NCI-H1048 (cell line): ENCODE data around the gene SBK2.

Source experiments
- DNase-seq: peaks from one replicate; lab custom pipeline; 2025; lab: John Stamatoyannopoulos, UW

SBK2 gene

DNA sequence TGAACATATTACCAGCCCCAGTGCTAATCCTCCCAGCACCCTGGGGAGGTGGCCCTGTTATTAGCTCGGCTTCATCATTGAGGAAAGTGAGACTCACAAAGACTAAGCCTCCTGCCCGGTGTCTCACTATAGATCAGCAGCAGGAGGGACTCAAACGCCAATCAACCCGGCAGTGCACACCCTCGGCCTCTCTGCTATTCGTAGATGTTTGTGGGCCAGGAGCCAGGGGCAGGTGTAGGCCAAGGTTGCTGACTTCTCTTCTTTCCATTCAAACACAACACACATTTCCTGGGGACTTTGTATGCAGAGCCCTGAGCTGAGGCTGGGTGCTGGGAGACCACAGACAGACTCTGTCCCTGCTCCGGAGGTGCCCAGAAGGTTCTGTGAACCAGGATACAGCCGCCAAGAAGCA, 17.8 kb upstream of the SBK2 start:
- DNase-seq, result no peak

DNA sequence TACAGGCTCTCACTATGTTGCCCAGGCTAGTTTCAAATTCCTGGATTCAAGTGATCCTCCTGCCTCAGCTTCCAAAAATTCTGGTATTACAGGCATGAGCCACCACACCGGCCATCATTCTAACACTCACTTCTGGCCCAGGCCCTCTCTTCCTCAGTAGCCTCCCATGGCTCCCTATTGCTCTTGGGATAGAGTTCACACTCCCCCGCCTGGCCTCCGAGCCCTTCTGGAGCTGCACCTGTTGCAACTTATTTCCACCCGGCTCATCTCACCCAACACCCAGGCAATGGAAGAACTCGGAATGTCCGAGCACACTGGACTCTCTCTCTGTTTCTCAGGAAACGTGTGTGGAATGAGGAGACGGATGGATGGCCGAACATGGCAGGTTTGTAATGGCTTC, 17.4 kb upstream of the SBK2 start:
- DNase-seq, result no peak

- DNase-seq, result no peak
These were observed 16.6 kb upstream of the SBK2 start for GRCh38 chr19:55553217-55554182.

- DNase-seq, result no peak
These were observed 15.7 kb upstream of the SBK2 start for GRCh38 chr19:55552620-55553019.

GRCh38 chr19:55552206-55552605, 15.3 kb upstream of the SBK2 start:
- DNase-seq, result no peak

- DNase-seq, result no peak
These were observed 13.4 kb upstream of the SBK2 start for GRCh38 chr19:55550321-55550650.

- no peak for DNase-seq
These were observed 12.8 kb upstream of the SBK2 start for GRCh38 chr19:55549500-55550320.

GRCh38 chr19:55546822-55547614, 10.1 kb upstream of the SBK2 start:
- DNase-seq, result no peak

GRCh38 chr19:55546011-55546410, 9.1 kb upstream of the SBK2 start:
- DNase-seq, result no peak

DNA sequence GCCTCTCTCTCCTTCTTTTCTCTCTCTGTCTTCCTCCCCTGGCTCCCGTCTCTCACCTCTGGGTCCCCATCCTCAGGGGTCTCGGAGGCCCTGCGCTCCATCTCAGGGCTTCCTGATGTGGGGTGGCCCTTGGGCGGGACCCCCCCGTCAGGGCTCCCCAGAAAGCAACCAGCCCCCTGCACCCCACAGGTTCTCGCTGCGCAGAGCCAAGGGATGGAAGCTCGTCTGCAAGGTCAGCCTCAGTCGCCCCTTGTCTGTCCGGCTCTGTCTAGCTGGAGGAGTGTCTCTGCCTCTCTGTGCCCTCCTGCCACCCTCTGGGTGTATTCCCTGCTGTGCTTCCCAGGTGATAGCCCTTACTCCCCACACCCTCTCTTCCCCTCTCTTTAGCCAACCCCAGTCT, 8.5 kb upstream of the SBK2 start, which contains the start of gene SBK3:
TSS of gene SBK3 (minus strand) at position 101 of the 400 bp plus-strand sequence. CDS start at position 101, 0 bp downstream.
- DNase-seq, result no peak

GRCh38 chr19:55544776-55545439, 8.0 kb upstream of the SBK2 start:
- DNase-seq, result no peak

DNA sequence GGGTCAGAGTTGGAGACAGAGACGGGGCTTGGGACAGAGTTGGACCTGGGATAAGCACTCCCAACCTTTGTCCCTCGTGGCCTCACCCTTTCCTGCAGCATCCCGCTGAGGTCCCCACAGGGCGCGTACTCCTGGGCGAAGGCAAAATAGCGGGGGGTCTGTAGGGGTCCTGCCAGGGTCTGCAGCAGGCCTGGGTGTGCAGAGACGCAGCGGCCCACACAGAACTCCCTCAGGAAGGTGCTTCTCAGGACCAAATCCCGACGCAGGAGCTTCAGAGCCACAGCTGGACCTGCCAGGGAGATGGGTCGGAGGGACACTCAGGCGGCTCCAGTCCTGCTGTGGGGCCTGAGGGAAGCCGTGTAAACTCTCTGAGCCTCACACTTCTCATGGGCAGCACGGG, 7.1 kb upstream of the SBK2 start:
- DNase-seq, result no peak

GRCh38 chr19:55543567-55543966, 6.6 kb upstream of the SBK2 start:
- no peak for DNase-seq

- no peak for DNase-seq
These were observed 5.4 kb upstream of the SBK2 start for GRCh38 chr19:55542292-55542855.

- no peak for DNase-seq
These were observed 4.2 kb upstream of the SBK2 start for GRCh38 chr19:55541091-55541490.

DNA sequence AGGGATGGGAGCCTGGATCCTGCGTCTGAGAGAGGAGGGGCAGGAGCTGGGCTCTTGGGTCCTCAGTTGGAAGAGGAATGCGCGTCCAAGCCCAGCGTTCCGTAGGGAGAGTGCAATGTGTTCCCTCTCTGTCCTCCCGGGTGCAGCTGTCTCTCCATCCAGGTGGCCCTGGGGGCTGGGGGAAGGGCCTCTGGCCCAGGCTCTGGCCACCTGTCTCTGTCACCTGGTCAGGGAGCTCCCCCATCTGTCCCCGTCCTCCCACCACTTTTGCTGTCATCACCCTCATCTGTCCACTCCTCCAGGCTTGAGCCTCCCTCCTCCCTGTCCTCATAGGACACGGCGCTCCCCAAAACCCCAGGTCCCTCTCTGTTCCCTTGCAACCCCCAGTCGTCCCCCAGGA, 3.7 kb upstream of the SBK2 start:
- DNase-seq, result no peak

DNA sequence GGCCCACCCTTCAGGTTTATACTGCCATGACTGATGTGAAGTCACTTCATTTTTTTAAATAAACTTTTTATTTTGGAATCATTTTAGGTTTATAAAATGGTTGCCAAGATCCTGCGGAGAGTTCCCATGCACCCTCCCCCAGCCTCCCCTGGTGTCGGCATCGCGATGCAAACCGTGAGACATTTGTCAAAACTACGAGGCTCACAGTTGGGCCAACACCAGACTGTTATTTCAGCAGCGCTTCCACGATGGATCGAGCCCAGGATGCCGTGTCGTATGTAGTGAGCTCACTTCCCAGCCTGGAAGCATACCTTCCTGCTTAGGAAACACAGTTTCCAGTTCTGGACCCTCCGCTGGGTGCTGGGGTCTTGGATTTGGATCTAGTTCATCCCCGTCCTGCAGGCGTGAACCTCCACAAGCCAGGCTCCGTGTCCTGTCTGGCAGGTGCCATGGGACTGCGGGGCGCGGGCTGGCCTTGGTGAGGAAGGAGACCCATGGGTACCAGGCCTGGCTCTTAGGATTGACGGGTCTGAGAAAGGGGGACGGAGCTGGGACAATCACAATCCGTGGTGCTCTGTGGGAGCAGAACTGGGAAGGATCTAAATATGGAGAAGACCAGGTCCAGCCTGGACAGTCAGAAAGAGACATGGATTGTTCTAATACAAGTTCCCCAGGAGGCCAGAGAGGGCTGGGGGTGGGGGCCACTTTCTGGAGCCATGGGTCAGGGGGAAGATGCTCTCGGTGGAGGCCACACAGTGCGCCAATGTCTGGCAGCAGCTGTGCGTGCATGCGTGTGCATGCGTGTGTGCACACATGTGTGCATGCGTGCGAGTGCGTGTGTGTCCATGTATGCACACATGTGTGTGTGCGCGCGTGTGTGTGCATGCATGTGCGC, 2.4 kb upstream of the SBK2 start:
- no peak for DNase-seq

- DNase-seq, result no peak
These were observed 1.2 kb upstream of the SBK2 start for GRCh38 chr19:55538132-55538531.

GRCh38 chr19:55537741-55538111, 793 bp upstream of the SBK2 start:
- no peak for DNase-seq

GRCh38 chr19:55536366-55536765, 567 bp downstream of the SBK2 start:
- DNase-seq, result no peak
